Muscle of leg (tissue), 11 donors: Measurements from ENCODE around the gene KIF26B. TPM values are rescaled to one million over a fixed set of nuclear protein-coding genes. Genes with fewer than 3 reads are reported as not detected.

Source experiments
- DNase-seq: peaks from one replicate; pipeline ENCODE4 v3.0.0; 2013
- H3K27ac ChIP-seq: one replicate; pipeline ENCODE4 v1.5.1; 2013; ENCODE audit warnings: mild to moderate bottlenecking, low read length, control low read depth
- H3K27me3 ChIP-seq: one replicate; pipeline ENCODE4 v1.6.1; 2013; ENCODE audit warnings: low read length; ENCODE audit not compliant: control insufficient read depth, insufficient read depth
- H3K36me3 ChIP-seq: one replicate; pipeline ENCODE4 v1.6.1; 2013; ENCODE audit warnings: low read length; ENCODE audit not compliant: control insufficient read depth, insufficient read depth
- H3K4me1 ChIP-seq: one replicate; pipeline ENCODE4 v1.6.1; 2013; ENCODE audit warnings: low read length; ENCODE audit not compliant: control insufficient read depth, insufficient read depth
- H3K4me3 ChIP-seq: one replicate; pipeline ENCODE4 v1.5.1; 2013; ENCODE audit warnings: low read length, control low read depth
- H3K9me3 ChIP-seq: replicated peaks from 2 replicates; pipeline ENCODE4 v1.6.1; 2013; ENCODE audit warnings: low read depth, low read length; ENCODE audit not compliant: control insufficient read depth
- WGBS: methylation state at CpG from one replicate; pipeline ENCODE4 v1.1.5; 2013; ENCODE audit warnings: missing lambda C conversion rate; ENCODE audit not compliant: insufficient coverage; 5-methylcytosine and 5-hydroxymethylcytosine counted together
- polyA plus RNA-seq, 8 donors: library from polyadenylated mRNA; unstranded; fragments of 120-200 nt; gene quantifications; one replicate each; pipeline versions ENCODE4 v1.2.1 to v1.2.3, GENCODE V29; 2013; ENCODE audit warnings: inconsistent platforms in 1 of 8, low replicate concordance in 1 of 8; ENCODE audit not compliant: insufficient read length in 8 of 8, insufficient read depth in 1 of 8
- total RNA-seq: library from RNA; stranded (reverse); fragments of 120-200 nt; gene quantifications from one replicate; pipeline ENCODE4 v1.2.4, GENCODE V29; 2013

Gene KIF26B
- total and polyA plus RNA-seq, 9 donors: 0.89 to 2.4 (median 1.0) TPM

GRCh38 chr1:245645406-245645805 is 490.6 kb downstream of the KIF26B start:
- no peak for DNase-seq
- H3K36me3 ChIP-seq: no peaks in the 10 kb centered on the region
- H3K27ac ChIP-seq: no peak overlapping the region
- H3K9me3 ChIP-seq: peaks cover 18% of the 10 kb centered on the region
- H3K27me3 ChIP-seq: no peaks in the 10 kb centered on the region
- no peaks in the 10 kb centered on the region for H3K4me1 ChIP-seq
- H3K4me3 ChIP-seq: no peak overlapping the region
- WGBS: 50% methylated on average over 2 of the region's 4 CpGs

DNA sequence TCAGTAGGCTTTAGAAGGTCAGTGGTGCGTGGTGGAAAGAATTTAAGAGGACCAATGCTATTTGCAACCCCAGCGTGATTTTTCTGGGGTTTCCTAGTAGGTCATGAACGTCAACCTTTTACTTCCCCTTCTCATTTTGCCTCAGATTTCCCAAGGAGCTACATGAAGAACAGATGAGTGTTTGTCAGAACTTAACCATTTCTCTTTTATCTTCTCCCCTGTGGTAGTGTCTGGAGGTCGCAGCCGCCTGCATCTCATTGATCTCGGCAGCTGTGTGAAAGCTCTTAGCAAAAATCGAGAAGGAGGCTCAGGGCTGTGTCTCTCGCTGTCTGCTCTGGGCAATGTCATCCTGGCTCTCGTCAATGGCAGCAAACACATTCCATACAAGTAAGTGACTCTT is 491.1 kb downstream of the KIF26B start:
- Histone ChIP-seq H3K27me3 (no peaks in the 10 kb centered on the region), H3K36me3 (no peaks in the 10 kb centered on the region), H3K27ac (no peak overlapping the region), H3K9me3 (peaks cover 17% of the 10 kb centered on the region), H3K4me3 (no peak overlapping the region), H3K4me1 (peaks cover under 1% of the 10 kb centered on the region)
- DNase-seq: no peak
- WGBS: no CpG with 5 or more reads among the region's 9 CpGs

DNA sequence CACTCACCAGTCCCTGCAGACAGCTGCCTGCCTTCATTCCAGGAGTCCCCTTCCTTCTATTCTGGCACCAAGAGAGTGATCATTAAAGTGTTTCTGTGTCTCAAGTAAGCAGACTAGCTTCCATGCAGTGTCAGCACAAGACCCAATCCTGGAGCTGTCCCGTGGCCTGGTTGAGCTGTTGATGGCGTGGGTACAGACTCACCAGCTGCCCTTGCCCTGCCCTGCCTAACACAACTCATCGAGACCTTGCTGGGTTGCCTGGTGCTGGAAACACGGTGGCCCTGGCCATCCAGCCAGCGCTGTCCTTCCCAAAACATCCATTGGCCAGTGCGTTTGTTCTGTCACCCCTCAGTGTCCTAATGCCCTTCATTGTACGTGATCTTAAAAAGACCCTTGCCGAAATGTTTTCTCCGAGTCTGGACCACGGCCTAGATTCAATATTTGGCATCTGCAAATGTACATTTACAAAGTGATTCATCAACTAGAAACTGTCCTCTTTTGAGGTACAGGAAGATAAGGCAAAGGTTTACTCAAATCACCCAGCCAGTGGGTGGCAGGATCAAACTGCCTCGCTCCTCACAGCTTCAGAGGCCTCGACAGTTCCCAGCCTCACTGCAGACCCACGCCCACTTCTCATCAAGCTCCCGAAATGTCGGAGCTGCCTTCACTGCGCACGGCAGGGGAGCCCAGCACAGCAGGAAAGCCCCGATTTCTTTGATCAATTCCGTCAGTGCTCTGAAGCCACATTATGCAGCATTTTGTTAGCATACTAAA is 494.2 kb downstream of the KIF26B start:
- DNase-seq: no peak
- 86% methylated on average over 12 of the region's 19 CpGs for WGBS
- no peaks in the 10 kb centered on the region for H3K36me3 ChIP-seq
- H3K4me3 ChIP-seq: no peak overlapping the region
- H3K27ac ChIP-seq: no peak overlapping the region
- no peaks in the 10 kb centered on the region for H3K9me3 ChIP-seq
- no peaks in the 10 kb centered on the region for H3K27me3 ChIP-seq
- peaks cover 12% of the 10 kb centered on the region for H3K4me1 ChIP-seq

DNA sequence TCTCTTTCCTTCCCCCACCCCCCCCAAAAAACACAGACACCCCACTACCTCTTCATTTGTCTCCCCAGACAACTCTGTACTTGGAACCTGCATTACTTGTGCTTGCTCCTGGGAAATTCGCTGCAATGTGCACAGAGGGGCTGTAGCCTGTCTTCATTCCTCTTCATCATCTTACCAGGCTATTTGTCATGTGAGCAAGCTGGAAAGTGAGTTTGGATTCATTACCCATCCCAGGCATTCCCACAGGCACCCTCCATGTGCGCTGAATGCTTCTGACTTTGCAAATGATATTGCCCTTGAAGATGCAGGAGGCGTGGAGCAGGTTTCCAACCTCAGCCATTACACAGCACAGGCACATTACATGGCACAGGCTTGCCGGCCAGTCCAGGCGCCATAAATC is 494.9 kb downstream of the KIF26B start:
- Histone ChIP-seq H3K4me3 (no peak overlapping the region), H3K9me3 (no peaks in the 10 kb centered on the region), H3K36me3 (no peaks in the 10 kb centered on the region), H3K4me1 (peaks cover 12% of the 10 kb centered on the region), H3K27ac (no peak overlapping the region), H3K27me3 (no peaks in the 10 kb centered on the region)
- WGBS: 87% methylated on average over 5 of the region's 5 CpGs
- DNase-seq: no peak

DNA sequence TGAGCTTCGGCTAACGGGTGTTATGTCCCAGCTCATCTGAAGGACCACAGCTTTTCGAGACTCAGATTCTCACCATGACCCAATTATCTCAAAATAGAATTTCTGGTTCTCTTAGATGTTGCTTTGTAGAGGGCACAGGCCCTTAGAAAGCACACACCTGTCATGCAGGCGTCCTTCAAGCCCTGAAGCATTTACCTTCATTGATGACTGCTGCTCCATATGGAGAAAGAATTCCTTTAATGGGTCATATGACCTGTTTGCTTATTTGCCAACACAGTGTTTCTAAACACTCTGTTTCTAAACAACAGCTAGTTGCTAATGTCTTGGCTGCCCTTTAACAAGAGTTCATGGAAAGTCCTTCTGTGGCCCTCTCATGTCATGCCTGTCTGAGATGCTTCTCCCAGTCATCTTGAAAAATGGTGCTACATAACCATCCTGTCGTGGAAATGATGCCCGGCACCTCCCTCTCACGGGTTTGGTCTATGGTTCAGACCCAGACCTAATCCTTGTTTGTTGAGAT is 495.7 kb downstream of the KIF26B start:
- Histone ChIP-seq H3K27ac (no peak overlapping the region), H3K27me3 (no peaks in the 10 kb centered on the region), H3K9me3 (no peaks in the 10 kb centered on the region), H3K4me3 (no peak overlapping the region), H3K4me1 (peaks cover 12% of the 10 kb centered on the region), H3K36me3 (no peaks in the 10 kb centered on the region)
- DNase-seq: peak; percentile 47
- WGBS: 85% methylated on average over 3 of the region's 7 CpGs

DNA sequence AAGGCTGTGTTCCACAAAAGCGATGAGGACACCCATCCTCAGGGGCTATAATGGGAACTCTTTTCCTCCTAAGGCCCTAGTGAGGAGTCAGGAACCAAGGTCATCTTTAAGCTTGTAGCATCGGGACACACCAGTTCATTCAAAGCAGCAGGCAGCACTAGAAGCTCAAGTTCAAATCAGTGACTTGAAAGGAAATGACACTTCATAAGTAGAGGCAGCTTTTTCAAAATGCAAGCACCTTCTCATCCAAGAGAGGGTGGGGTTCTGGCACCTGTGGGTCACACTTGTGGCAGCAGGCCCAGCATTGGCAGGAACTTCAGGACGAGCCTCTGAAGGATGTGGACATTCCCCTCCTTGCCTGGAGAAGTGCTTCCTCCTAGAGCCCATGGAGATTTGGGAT is 496.3 kb downstream of the KIF26B start:
- H3K9me3 ChIP-seq: no peaks in the 10 kb centered on the region
- H3K36me3 ChIP-seq: no peaks in the 10 kb centered on the region
- peak; percentile 10 for DNase-seq
- H3K27ac ChIP-seq: no peak overlapping the region
- H3K27me3 ChIP-seq: no peaks in the 10 kb centered on the region
- WGBS: 68% methylated on average over 2 of the region's 3 CpGs
- peaks cover 12% of the 10 kb centered on the region for H3K4me1 ChIP-seq
- no peak overlapping the region for H3K4me3 ChIP-seq

DNA sequence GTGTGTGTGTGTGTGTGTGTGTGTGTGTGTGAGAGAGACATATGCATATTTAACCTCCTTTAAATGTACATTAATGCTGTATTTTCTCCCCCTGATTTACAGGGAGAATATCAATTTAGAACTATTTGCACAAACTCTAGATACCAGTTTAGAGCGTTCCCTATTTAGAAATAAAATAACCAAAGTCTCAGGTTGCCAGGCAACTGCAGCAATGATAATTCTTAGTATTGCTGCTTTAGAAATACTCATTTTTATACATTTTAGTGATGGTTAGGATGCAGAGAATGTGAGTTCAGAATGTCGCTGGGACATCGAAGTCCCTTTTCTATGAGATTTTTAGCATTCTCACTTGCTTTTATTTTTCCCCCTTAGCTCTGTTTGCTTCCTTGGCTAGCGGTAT is 497.3 kb downstream of the KIF26B start:
- no peak for DNase-seq
- peaks cover 12% of the 10 kb centered on the region for H3K4me1 ChIP-seq
- no peak overlapping the region for H3K27ac ChIP-seq
- H3K9me3 ChIP-seq: no peaks in the 10 kb centered on the region
- H3K36me3 ChIP-seq: no peaks in the 10 kb centered on the region
- WGBS: no CpG with 5 or more reads among the region's 4 CpGs
- H3K27me3 ChIP-seq: no peaks in the 10 kb centered on the region
- H3K4me3 ChIP-seq: no peak overlapping the region

GRCh38 chr1:245652660-245653427 is 498.1 kb downstream of the KIF26B start:
- Histone ChIP-seq H3K36me3 (no peaks in the 10 kb centered on the region), H3K27me3 (no peaks in the 10 kb centered on the region), H3K4me1 (peaks cover 12% of the 10 kb centered on the region), H3K9me3 (no peaks in the 10 kb centered on the region), H3K27ac (no peak overlapping the region), H3K4me3 (no peak overlapping the region)
- peak; percentile 39 for DNase-seq
- WGBS: 94% methylated on average over 5 of the region's 17 CpGs

DNA sequence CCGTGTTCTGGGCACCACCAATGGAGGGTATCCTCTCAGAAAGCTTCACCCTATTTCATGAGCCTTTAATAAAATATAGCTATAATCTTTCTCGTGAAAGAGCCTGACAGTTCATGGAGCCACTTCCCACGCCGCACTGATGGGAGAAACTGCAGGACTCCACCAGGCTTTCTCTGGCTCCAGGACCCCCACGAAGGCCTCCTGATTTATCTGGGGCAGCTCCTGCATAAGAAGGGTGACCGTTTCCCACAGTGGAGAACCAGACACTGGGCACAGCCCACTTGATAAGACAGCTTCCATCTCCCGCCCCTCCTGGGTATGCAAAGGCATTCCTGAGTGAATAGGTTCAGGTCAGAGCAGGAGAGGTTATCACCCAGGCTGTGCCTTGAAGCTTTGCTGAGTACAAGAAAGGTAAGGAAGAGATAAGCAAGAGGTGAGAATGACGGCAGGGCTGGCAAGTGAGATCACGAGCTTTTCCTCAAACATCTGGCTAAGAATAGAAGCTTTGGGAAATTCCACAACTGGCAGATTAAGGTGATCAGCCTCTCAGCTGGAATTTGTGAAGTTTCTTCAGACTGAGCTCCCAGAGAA is 499.8 kb downstream of the KIF26B start:
- H3K9me3 ChIP-seq: no peaks in the 10 kb centered on the region
- no peak for DNase-seq
- peaks cover 12% of the 10 kb centered on the region for H3K4me1 ChIP-seq
- H3K36me3 ChIP-seq: no peaks in the 10 kb centered on the region
- no peak overlapping the region for H3K27ac ChIP-seq
- no peak overlapping the region for H3K4me3 ChIP-seq
- WGBS: 72% methylated on average over 9 of the region's 9 CpGs
- H3K27me3 ChIP-seq: no peaks in the 10 kb centered on the region

DNA sequence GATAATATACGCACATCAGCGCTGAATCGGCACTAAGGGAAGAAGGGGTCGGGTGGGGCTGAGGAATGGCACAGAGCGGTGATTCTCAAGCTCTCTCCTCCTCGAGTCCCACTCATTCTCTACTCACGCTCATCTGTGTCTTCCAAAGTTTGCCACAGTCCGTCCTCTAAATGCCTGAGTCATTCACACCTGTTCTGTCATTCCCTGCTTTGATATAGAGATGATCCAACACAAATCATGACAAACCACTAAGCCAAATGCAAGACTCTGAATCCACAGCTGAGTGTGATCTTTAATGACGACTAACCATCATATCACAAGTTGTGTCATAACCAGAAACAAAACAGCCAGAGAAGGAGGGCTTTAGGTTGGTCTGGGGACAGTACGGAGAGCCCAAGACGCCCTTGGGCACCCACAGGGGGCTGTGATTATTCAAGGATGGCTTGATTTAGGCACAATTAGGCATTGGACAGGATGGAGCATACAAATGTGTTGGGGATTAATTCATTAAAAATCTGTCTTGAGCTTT is 501.5 kb downstream of the KIF26B start:
- WGBS: 90% methylated on average over 5 of the region's 11 CpGs
- no peak overlapping the region for H3K27ac ChIP-seq
- no peaks in the 10 kb centered on the region for H3K27me3 ChIP-seq
- no peaks in the 10 kb centered on the region for H3K9me3 ChIP-seq
- H3K4me3 ChIP-seq: no peak overlapping the region
- peaks cover 8% of the 10 kb centered on the region for H3K4me1 ChIP-seq
- DNase-seq: no peak
- H3K36me3 ChIP-seq: no peaks in the 10 kb centered on the region
